Central memory CD8-positive, alpha-beta T cell (primary cell): ENCODE measurements around the gene CCL22.
"Not testable (repeated sequence)": the region's sequence is repeated elsewhere in the genome, so short reads cannot be mapped to it uniquely, and the experiment has no call there.

Source experiments
- ATAC-seq: fragments of 150-1000 bp; cut with Tn5 transposase; replicated peaks from 2 replicates; pipeline ENCODE4 v1.10.0; 2022; ENCODE audit warnings: mild to moderate bottlenecking, moderate FRiP score, moderate number of reproducible peaks; ENCODE audit not compliant: poor library complexity, severe bottlenecking; ENCODE audit errors: extremely low read depth
- DNase-seq, 2 donors: peaks; one replicate each; pipeline ENCODE4 v3.0.0; 2021; ENCODE audit warnings: low spot score in 2 of 2
- H3K27ac Mint-ChIP-seq: one replicate; pipeline ENCODE4 v1.8.0; 2022; ENCODE audit warnings: low read depth, mild to moderate bottlenecking, moderate library complexity, mixed read lengths
- H3K27me3 Mint-ChIP-seq: one replicate; pipeline ENCODE4 v1.8.0; 2022; ENCODE audit warnings: mixed read lengths
- H3K36me3 Mint-ChIP-seq: one replicate; pipeline ENCODE4 v1.8.0; 2022; ENCODE audit warnings: mild to moderate bottlenecking, moderate library complexity, mixed read lengths; ENCODE audit not compliant: insufficient read depth
- H3K4me1 Mint-ChIP-seq: one replicate; pipeline ENCODE4 v1.8.0; 2022; ENCODE audit warnings: mixed read lengths
- H3K4me3 Mint-ChIP-seq: one replicate; pipeline ENCODE4 v1.8.0; 2022; ENCODE audit warnings: mild to moderate bottlenecking, moderate library complexity, mixed read lengths
- H3K9me3 Mint-ChIP-seq: one replicate; pipeline ENCODE4 v1.8.0; 2022; ENCODE audit warnings: mixed read lengths

CCL22 gene

DNA sequence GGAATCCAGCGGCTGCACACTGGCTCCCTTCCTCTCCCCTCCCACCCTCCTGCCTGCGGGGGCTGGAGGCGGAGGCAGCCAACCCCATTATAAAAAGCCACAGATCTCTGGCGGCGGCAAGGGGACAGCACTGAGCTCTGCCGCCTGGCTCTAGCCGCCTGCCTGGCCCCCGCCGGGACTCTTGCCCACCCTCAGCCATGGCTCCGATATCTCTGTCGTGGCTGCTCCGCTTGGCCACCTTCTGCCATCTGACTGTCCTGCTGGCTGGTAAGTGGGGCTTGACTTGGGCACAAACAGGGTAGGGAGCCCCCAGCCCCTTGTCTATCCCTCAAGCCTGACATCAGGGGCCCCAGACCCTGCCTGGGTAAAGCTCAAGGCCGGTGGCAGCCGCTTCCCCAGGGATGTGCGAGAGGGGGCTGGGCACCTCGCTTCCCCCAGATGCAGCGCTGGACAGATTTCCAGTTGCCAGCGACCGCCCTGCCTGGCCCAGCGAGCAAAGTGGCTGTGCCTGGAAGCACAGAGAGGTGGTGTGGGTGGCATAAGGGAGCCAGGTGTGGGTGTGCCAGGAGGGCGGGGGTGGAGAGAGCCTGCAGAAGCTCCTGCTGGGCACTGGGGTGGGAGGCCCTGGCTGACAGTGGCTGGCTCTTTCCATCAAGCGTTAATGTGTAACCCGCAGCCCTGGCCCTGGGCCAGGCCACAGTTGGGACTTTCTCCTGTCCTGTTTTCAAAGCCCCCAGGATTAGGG lies 14.0 kb downstream of the CCL22 start, which contains the start of gene CX3CL1:
Gene CX3CL1, plus strand, starts transcription at position 119 of the 745 bp plus-strand sequence. Its CDS starts 79 bp downstream, at position 198.
- H3K4me3 Mint-ChIP-seq: no peak within 1 kb of the TSS
- H3K4me1 Mint-ChIP-seq: no peaks in the 10 kb centered on the region
- H3K27me3 Mint-ChIP-seq: peaks cover 22% of the 10 kb centered on the region
- H3K9me3 Mint-ChIP-seq: no peaks in the 10 kb centered on the region
- no peak for DNase-seq
- no peak for ATAC-seq
- no peak within 1 kb of the TSS for H3K27ac Mint-ChIP-seq
- H3K36me3 Mint-ChIP-seq: no peaks in the 10 kb centered on the region

DNA sequence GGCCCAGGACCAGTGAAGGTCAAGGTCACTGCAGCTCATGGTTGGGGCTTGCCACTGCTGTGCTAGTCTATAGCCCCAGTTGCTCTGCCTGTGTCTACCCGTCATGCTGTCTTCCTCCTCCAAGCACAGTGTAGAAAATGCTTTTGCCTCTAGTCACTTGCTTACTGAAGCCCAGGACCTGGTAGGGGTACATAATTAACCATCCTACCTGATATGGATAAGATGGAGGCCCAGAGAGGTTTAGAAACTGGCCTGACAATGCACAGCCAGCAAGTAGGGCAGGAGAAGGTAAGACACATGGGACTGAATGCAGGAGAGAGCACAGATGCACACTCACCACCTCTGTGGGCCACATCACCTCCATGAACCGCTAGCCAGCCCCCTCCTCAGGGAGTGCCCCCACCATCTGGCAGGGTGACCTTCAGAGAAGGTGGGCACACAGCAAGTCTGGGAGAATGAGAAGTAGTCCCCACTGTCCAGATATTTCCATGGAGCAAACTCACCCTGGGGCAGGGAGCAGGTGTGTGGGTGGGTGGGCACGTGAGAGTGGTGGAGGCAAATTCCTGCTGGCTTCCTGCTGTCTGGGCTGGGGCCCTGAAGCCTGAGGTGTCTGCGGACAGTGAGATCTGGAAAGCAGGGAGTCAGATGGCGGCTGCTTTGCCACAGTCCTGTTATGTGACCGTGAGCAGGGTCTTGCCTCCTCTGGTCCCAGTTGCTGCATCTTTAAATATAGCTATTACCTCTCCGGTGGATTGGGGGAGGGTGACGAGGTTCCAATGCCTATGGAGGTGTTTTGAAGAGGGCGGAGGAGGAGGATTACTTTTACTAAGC lies 14.7 kb downstream of the CCL22 start:
- H3K4me1 Mint-ChIP-seq: no peaks in the 10 kb centered on the region
- H3K4me3 Mint-ChIP-seq: no peak overlapping the region
- no peaks in the 10 kb centered on the region for H3K36me3 Mint-ChIP-seq
- ATAC-seq (no peak), DNase-seq (no peak)
- no peaks in the 10 kb centered on the region for H3K9me3 Mint-ChIP-seq
- H3K27ac Mint-ChIP-seq: no peak overlapping the region
- peaks cover 19% of the 10 kb centered on the region for H3K27me3 Mint-ChIP-seq

DNA sequence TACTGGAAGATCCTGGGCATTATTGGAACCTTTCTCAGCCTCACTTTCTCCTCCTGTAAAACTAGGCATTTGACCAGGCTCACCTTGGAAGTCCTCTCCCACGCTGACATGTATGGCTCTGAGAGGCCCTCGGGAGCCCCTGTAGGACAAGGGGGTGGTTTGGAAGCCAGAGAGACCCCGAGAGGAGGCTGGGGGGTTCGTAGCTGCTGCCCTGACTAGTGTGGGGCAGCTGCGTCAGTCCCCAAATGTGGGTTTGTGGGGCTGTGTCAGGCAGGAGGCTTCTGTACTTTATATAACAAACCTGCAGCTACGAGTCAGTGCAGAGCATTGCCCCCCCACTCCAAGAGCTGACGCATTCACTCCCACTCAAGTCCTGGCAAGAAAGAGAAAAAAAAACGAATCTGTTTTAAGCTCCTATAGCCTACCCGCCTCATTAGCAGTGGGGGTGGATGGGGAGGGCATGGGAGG lies 15.5 kb downstream of the CCL22 start:
- Mint-ChIP-seq H3K9me3 (no peaks in the 10 kb centered on the region), H3K4me1 (no peaks in the 10 kb centered on the region), H3K27ac (no peak overlapping the region), H3K4me3 (no peak overlapping the region), H3K36me3 (no peaks in the 10 kb centered on the region), H3K27me3 (peaks cover 11% of the 10 kb centered on the region)
- ATAC-seq (no peak), DNase-seq (no peak)

DNA sequence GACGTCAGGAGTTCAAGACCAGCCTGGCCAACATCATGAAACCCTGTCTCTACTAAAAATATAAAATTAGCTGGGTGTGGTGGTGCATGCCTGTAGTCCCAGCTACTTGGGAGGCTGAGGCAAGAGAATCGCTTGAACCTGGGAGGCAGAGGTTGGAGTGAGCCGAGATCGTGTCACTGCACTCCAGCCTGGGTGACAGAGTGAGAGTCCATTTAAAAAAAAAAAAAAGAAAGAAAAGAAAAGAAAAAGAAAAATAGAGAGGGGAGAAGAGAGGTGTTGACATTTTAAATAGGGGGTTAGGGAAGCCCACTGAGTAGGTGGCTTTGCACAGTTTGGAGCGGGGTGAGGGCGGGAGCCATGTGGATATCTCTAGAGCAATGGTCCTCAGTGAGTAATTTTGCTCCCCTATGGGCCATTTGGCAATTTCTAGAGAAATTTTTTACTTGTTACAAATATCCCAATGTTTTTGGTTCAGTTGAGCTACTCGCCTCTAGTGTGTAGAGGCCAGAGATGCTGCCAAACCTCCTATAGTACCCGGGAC lies 16.4 kb downstream of the CCL22 start:
- not testable (repeated sequence) for H3K4me3 Mint-ChIP-seq, DNase-seq, H3K27me3 Mint-ChIP-seq, H3K4me1 Mint-ChIP-seq, H3K36me3 Mint-ChIP-seq, H3K27ac Mint-ChIP-seq, H3K9me3 Mint-ChIP-seq, ATAC-seq

DNA sequence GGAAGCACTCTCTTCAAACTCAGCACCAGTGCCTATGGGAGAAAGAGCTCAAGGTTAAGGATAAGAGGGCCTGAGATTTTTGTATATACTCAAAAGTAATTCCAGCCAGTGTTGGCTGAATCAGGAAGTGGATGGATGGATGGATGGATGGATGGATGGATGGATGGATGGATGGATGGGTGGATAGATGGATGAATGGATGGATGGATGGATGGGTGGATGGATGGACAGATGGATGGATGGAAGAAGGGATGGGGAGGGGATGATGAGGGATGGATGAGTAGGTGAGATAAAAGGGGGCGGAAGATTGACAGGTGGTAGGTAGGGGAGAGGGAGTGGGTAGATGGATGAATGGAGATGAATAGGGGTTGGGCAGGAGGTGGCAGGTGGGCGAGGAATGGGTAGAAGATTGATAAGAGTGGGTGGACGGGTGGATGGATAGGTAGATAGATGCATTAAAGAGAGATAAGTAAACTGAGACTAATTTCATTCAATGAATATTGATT lies 17.8 kb downstream of the CCL22 start:
- DNase-seq (no peak), ATAC-seq (no peak)
- no peaks in the 10 kb centered on the region for H3K36me3 Mint-ChIP-seq
- H3K4me1 Mint-ChIP-seq: no peaks in the 10 kb centered on the region
- no peaks in the 10 kb centered on the region for H3K9me3 Mint-ChIP-seq
- H3K27me3 Mint-ChIP-seq: peaks cover 10% of the 10 kb centered on the region
- no peak overlapping the region for H3K4me3 Mint-ChIP-seq
- H3K27ac Mint-ChIP-seq: no peak overlapping the region

DNA sequence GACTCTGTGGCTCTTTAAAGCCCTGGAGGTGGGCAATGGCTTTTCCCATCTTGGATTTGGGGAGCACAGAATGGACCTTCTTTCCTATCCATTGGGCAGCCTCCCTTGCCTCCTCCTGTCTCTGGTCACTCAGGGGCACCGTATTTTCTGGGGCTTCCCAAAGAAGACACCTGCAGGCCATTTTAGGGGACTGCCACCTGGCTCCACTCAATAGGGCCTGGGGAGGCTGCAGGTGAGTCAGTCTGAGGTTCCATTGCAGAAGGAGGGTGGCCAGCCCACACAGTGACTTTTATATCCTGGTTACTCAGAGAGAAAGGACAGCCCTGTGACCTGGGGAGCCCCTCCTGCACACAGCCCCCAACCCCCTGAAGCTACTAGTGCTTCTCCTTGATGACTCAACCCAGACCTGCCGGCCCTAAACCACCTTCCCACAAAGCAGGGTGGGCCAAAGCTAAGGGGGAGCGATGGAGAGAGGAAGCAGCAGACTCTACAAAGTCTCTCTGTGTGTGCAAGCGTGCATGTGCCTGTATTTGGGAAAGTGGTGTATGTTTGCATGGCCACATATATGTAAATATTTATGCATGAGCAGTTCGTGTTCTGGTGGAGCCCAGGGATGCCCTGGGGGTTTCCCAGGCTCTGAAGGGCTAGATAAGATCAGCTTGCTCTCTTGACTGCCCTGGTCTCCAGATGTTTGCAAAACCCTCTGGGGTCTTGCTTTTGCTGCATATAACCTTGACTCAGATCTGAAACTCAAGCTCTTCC lies 18.7 kb downstream of the CCL22 start:
- Mint-ChIP-seq H3K4me3 (no peak overlapping the region), H3K9me3 (no peaks in the 10 kb centered on the region), H3K27ac (no peak overlapping the region), H3K36me3 (no peaks in the 10 kb centered on the region), H3K4me1 (no peaks in the 10 kb centered on the region), H3K27me3 (peaks cover 10% of the 10 kb centered on the region)
- ATAC-seq: no peak
- no peak for DNase-seq

DNA sequence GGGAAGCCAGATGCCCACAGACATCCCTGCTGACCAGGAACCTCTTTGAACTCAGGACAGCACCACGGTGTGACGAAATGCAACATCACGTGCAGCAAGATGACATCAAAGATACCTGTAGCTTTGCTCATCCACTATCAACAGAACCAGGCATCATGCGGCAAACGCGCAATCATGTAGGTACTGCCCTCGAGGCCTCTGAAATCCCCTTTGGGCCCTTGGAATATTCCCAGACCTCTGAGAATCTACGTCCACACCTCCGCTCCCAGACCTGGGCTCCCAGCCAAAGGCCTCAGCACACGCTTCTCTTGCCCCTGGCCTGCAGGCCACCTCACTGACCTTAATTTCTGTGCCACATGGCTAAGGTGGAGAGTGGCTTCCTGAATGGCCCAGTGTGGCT lies 21.0 kb downstream of the CCL22 start:
- ATAC-seq (no peak), DNase-seq (no peak)
- no peak overlapping the region for H3K4me3 Mint-ChIP-seq
- no peaks in the 10 kb centered on the region for H3K36me3 Mint-ChIP-seq
- no peaks in the 10 kb centered on the region for H3K4me1 Mint-ChIP-seq
- H3K27ac Mint-ChIP-seq: no peak overlapping the region
- no peaks in the 10 kb centered on the region for H3K27me3 Mint-ChIP-seq
- H3K9me3 Mint-ChIP-seq: no peaks in the 10 kb centered on the region

DNA sequence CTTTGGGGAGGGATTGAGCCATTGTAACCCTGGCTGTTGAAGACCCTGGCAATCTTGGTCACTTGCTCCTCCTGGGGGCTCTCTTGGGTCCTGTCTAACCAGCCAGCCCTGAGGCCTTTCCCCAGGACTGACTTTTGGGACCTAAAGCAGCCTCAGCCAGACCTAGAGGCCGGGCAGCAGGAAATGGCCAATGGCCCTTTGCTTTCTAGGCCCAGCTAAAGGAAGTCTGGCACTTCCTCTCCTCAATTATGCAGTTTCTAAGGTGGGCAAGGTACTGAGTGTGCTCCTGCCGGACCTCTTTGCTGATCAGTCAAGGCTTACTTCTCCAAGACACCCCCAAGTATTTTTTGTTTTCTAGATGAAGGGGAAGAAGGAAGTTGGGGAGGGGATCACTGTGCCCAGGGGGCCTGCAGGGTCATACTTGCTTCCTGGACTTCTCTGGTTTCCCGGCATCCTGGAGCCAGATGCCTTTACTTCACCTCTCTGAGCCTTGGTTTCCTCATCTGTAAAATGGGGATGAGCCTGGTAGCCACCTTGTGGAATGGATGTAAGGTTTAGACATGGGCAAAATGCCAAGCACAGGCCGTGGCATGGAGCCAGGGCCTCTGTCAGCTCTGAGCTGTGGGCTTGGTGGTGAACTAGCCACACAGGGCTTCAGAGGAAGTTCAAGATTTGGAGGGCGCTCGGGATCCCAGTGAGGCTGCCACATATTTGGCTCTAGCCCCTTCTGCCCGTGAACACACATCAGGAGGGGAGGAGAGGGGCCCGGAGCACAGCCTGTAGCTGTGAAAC lies 22.3 kb downstream of the CCL22 start:
- DNase-seq (no peak), ATAC-seq (no peak)
- no peak overlapping the region for H3K4me3 Mint-ChIP-seq
- H3K4me1 Mint-ChIP-seq: no peaks in the 10 kb centered on the region
- no peaks in the 10 kb centered on the region for H3K36me3 Mint-ChIP-seq
- H3K27me3 Mint-ChIP-seq: no peaks in the 10 kb centered on the region
- H3K9me3 Mint-ChIP-seq: no peaks in the 10 kb centered on the region
- no peak overlapping the region for H3K27ac Mint-ChIP-seq

DNA sequence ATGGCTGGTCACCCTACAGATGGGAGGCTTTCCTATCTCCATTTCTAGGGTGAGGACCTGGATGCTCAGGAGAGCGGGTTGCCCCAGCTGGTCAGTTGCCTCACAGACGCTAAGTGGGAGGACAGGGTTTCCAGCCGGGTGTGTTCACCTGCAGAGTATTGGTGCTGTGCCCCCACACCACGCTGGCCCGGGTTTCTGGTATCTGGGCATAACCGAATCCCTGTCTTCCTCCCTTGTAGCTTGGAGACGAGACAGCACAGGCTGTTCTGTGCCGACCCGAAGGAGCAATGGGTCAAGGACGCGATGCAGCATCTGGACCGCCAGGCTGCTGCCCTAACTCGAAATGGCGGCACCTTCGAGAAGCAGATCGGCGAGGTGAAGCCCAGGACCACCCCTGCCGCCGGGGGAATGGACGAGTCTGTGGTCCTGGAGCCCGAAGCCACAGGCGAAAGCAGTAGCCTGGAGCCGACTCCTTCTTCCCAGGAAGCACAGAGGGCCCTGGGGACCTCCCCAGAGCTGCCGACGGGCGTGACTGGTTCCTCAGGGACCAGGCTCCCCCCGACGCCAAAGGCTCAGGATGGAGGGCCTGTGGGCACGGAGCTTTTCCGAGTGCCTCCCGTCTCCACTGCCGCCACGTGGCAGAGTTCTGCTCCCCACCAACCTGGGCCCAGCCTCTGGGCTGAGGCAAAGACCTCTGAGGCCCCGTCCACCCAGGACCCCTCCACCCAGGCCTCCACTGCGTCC lies 23.4 kb downstream of the CCL22 start:
- Mint-ChIP-seq H3K4me1 (no peaks in the 10 kb centered on the region), H3K9me3 (no peaks in the 10 kb centered on the region), H3K4me3 (no peak overlapping the region), H3K36me3 (no peaks in the 10 kb centered on the region), H3K27me3 (no peaks in the 10 kb centered on the region), H3K27ac (no peak overlapping the region)
- DNase-seq: no peak
- ATAC-seq: no peak

DNA sequence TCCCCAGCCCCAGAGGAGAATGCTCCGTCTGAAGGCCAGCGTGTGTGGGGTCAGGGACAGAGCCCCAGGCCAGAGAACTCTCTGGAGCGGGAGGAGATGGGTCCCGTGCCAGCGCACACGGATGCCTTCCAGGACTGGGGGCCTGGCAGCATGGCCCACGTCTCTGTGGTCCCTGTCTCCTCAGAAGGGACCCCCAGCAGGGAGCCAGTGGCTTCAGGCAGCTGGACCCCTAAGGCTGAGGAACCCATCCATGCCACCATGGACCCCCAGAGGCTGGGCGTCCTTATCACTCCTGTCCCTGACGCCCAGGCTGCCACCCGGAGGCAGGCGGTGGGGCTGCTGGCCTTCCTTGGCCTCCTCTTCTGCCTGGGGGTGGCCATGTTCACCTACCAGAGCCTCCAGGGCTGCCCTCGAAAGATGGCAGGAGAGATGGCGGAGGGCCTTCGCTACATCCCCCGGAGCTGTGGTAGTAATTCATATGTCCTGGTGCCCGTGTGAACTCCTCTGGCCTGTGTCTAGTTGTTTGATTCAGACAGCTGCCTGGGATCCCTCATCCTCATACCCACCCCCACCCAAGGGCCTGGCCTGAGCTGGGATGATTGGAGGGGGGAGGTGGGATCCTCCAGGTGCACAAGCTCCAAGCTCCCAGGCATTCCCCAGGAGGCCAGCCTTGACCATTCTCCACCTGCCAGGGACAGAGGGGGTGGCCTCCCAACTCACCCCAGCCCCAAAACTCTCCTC lies 24.1 kb downstream of the CCL22 start:
- no peak overlapping the region for H3K27ac Mint-ChIP-seq
- ATAC-seq: no peak
- no peak for DNase-seq

More for the DNA sequence above, 24.1 kb downstream of the CCL22 start:
- Mint-ChIP-seq H3K4me3 (no peak overlapping the region), H3K36me3 (no peaks in the 10 kb centered on the region), H3K4me1 (no peaks in the 10 kb centered on the region), H3K27me3 (no peaks in the 10 kb centered on the region), H3K9me3 (no peaks in the 10 kb centered on the region)
